Smooth muscle cell (in vitro differentiated cells): ENCODE data around the gene ABITRAM. TPM values are rescaled to one million over a fixed set of nuclear protein-coding genes. Genes with fewer than 3 reads are reported as not detected.
A peak's percentile ranks its signal among the peaks of the same experiment; 100 is the strongest.
"Not testable (repeated sequence)": the region's sequence is repeated elsewhere in the genome, so short reads cannot be mapped to it uniquely, and the experiment has no call there.

Source experiments
- DNase-seq: peaks from one replicate; lab custom pipeline; 2025; ENCODE audit not compliant: unreplicated experiment; lab: John Stamatoyannopoulos, UW
- H2AFZ ChIP-seq: fragments of 200-600 bp; sonication (generic); 2 replicates; pipeline ENCODE4 v1.6.0; 2016; ENCODE audit warnings: antibody characterized with exemption, low read depth, mild to moderate bottlenecking
- H3F3A ChIP-seq: fragments of 200-600 bp; sonication (generic); 2 replicates; pipeline ENCODE4 v1.6.0; 2017; ENCODE audit warnings: antibody characterized with exemption, low read depth
- H3K27ac ChIP-seq: fragments of 200-600 bp; sonication (generic); 2 replicates; pipeline ENCODE4 v1.5.1; 2016; ENCODE audit warnings: low read depth, mild to moderate bottlenecking
- H3K27me3 ChIP-seq: fragments of 200-600 bp; sonication (generic); 2 replicates; pipeline ENCODE4 v1.6.1; 2016; ENCODE audit warnings: low read depth, mild to moderate bottlenecking
- H3K36me3 ChIP-seq: fragments of 200-600 bp; sonication (generic); 2 replicates; pipeline ENCODE4 v1.5.1; 2016; ENCODE audit warnings: low read depth
- H3K4me1 ChIP-seq: fragments of 200-600 bp; sonication (generic); 2 replicates; pipeline ENCODE4 v1.5.1; 2016; ENCODE audit warnings: low read depth
- H3K4me2 ChIP-seq: fragments of 200-600 bp; sonication (generic); 2 replicates; pipeline ENCODE4 v1.6.0; 2016; ENCODE audit warnings: mild to moderate bottlenecking
- H3K4me3 ChIP-seq: fragments of 200-600 bp; sonication (generic); 2 replicates; pipeline ENCODE4 v1.5.1; 2016; ENCODE audit warnings: mild to moderate bottlenecking
- H3K79me2 ChIP-seq: fragments of 200-600 bp; sonication (generic); 2 replicates; pipeline ENCODE4 v1.6.0; 2016; ENCODE audit warnings: low read depth, mild to moderate bottlenecking
- H3K9ac ChIP-seq: fragments of 200-600 bp; sonication (generic); 2 replicates; pipeline ENCODE4 v1.6.0; 2016; ENCODE audit warnings: low read depth
- H3K9me3 ChIP-seq: fragments of 200-600 bp; sonication (generic); replicated peaks from 2 replicates; pipeline ENCODE4 v1.5.1; 2016; ENCODE audit warnings: low read depth
- H4K20me1 ChIP-seq: fragments of 200-600 bp; sonication (generic); 2 replicates; pipeline ENCODE4 v1.6.0; 2016; ENCODE audit warnings: low read depth
- CTCF ChIP-seq: fragments of 200-600 bp; sonication (generic); IDR thresholded peaks from 2 replicates; pipeline ENCODE4 v1.5.1; 2017; ENCODE audit warnings: borderline replicate concordance, mild to moderate bottlenecking, antibody characterized with exemption; ENCODE audit not compliant: insufficient read depth, poor library complexity, severe bottlenecking
- WGBS: methylation state at CpG from one replicate; pipeline ENCODE4 v1.1.7; 2016; ENCODE audit warnings: low lambda C conversion rate; 5-methylcytosine and 5-hydroxymethylcytosine counted together
- polyA plus RNA-seq: library from polyadenylated mRNA; unstranded; fragments of >200 nt; fragmentation: Nextera tagmentation; extraction: Ambion mirVana; gene quantifications from 2 replicates; pipeline ENCODE4 v1.2.1, GENCODE V29; 2016
- total RNA-seq: library from RNA; depleted of rRNA; stranded (reverse); fragments of >200 nt; gene quantifications from 2 replicates; pipeline ENCODE4 v1.2.3, GENCODE V29; 2014

ABITRAM gene
- total and polyA plus RNA-seq, 2 experiments from 2014 or later: 15.6 to 21.9 TPM

DNA sequence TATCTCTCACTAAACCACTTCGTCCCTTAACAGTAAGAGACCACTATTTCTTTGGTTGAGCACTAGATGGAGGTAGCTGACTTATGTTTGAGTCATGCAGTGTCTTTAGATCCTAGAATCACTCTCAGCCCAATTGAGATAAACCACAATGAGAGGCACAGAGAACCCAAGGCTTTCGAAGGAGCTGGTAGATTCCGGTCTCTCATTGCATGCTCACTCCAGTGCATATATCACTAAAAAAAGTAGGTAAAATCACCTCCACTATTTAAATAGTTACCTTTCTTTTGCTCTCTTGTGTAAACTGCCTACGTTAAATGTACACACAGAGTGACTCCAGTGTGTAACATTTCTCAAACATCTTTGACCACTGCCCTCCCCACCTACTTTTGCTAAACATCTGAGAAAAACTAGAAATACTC is 44.5 kb upstream of the ABITRAM start:
- no peak overlapping the region for H3K4me3 ChIP-seq
- H3K36me3 ChIP-seq: peaks cover 5% of the 10 kb centered on the region
- TF ChIP-seq CTCF: peak; percentile 21
- no peak overlapping the region for H3K4me2 ChIP-seq
- H3K27me3 ChIP-seq: no peaks in the 10 kb centered on the region
- no peaks in the 10 kb centered on the region for H3K9me3 ChIP-seq
- H3K79me2 ChIP-seq: no peaks in the 10 kb centered on the region
- H2AFZ ChIP-seq: no peak overlapping the region
- no peaks in the 10 kb centered on the region for H3F3A ChIP-seq
- WGBS: 76% methylated on average over 4 of the region's 4 CpGs
- H3K4me1 ChIP-seq: no peaks in the 10 kb centered on the region
- H3K27ac ChIP-seq: no peak overlapping the region
- DNase-seq: no peak
- H3K9ac ChIP-seq: no peak overlapping the region
- no peaks in the 10 kb centered on the region for H4K20me1 ChIP-seq

DNA sequence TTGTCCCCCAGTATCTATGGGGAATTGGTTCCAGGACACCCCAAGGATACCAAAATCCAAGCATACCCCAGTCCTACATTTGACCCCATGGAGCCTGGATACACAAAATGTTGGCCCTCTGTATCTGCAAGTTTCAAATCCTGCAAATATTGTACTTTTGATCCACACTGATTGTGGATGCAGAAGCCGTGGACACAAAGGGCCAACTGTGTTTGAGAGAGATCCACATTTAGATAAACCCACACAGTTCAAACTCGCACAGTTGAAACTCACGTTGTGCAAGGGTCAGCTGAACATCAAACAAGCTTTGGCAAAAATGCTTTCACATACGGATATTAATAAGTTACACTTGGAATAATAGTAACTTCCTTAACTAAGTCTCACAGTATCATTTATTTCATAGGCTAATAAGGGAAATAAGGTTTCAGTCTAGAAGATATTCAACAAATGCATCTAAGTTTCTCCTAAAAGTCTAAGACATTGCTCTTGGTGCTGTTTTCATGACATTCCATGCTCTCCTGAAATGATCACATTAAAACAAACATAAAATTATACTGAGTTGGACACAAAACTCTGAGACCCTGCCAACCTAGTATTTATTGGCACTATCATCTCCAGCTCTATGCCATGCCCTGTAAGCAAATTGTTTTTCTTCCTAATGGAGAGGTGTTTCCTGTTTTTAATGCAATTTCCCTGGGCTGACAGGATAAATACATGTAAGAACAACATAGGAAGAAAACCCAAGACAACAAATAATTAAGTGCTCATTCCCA is 39.8 kb upstream of the ABITRAM start:
- no peak for TF ChIP-seq CTCF
- Histone ChIP-seq H3K27ac (no peak overlapping the region), H3K4me1 (no peaks in the 10 kb centered on the region), H3K4me2 (no peak overlapping the region), H3K79me2 (no peaks in the 10 kb centered on the region), H3K4me3 (no peak overlapping the region), H3K36me3 (peaks cover 8% of the 10 kb centered on the region), H2AFZ (no peak overlapping the region), H3F3A (no peaks in the 10 kb centered on the region), H4K20me1 (no peaks in the 10 kb centered on the region), H3K27me3 (no peaks in the 10 kb centered on the region), H3K9me3 (no peaks in the 10 kb centered on the region), H3K9ac (no peak overlapping the region)
- WGBS: 97% methylated on average over 4 of the region's 4 CpGs
- no peak for DNase-seq

DNA sequence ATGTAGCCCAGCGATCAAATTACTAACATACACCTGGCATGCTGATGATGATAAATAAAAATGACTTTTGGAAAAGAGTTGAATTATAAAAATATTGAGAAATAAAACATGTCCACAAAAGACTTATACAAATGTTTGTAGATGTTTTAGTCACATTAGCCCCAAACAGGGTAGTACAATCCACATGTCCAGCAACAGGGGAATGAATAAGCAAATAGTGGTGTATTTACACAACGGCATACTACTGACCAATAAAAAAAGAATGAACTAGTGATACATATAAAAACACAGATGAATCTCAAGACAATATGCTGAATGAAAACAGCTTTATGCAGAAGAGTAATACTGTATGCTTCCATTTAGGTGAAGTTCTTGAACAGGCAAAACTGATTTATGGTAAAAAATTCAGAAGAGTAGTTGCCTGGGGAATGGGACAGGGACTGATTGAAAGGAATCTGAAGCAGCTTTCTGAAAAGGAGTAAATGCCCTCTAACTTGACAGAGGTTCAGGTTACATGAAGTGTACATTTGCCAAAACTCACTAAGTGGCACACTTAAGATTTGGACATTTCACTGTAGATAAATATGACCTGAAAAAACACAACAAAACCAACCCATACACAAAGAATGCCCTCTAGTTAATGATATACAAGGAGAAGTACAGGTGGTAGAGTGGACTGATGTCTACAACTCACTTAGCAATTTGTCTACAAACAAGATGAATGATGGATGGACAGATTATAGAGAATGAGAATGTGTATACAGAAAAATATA is 36.7 kb upstream of the ABITRAM start:
- TF ChIP-seq CTCF: no peak
- H3K4me3 ChIP-seq: no peak overlapping the region
- H3K4me1 ChIP-seq: no peaks in the 10 kb centered on the region
- H3K79me2 ChIP-seq: no peaks in the 10 kb centered on the region
- H3F3A ChIP-seq: no peaks in the 10 kb centered on the region
- H2AFZ ChIP-seq: no peak overlapping the region
- no peak overlapping the region for H3K4me2 ChIP-seq
- 100% methylated on average over 2 of the region's 2 CpGs for WGBS
- no peak overlapping the region for H3K9ac ChIP-seq
- H3K36me3 ChIP-seq: peaks cover 23% of the 10 kb centered on the region
- DNase-seq: no peak
- H3K9me3 ChIP-seq: no peaks in the 10 kb centered on the region
- no peaks in the 10 kb centered on the region for H4K20me1 ChIP-seq
- no peaks in the 10 kb centered on the region for H3K27me3 ChIP-seq
- H3K27ac ChIP-seq: no peak overlapping the region

DNA sequence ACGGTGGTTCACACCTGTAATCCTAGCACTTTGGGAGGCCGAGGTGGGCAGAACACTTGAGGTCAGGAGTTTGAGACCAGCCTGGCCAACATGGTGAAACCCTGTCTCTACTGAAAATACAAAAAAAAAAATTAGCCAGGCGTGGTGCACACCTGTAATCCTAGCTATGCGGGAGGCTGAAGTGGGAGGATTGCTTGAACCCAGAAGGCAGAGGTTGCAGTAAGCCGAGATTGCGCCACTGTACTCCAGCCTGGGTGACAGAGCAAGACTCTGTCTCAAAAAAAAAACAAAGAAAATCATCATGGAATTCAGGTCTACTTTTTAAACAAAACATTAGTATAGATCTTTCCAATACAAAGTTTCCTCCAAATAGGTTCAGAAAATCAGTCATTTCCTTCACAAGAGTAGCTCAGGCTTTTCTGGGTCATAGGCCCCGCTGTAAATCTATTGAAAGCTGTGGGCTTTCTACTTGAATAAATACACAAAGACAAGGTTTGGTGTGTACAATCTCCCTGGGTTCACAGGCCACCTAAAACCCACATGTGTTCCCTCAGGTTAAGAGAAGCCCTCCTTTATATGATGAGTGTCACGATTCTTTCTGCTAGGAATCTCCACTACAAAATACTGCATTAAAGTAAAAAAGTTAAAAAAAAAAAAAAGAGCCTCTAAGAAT is 35.0 kb upstream of the ABITRAM start:
- H3K4me3 ChIP-seq, H3K27me3 ChIP-seq, H3K4me1 ChIP-seq, H3K9me3 ChIP-seq, H3K4me2 ChIP-seq, DNase-seq, H3K27ac ChIP-seq, H2AFZ ChIP-seq, H3K9ac ChIP-seq, H4K20me1 ChIP-seq, H3F3A ChIP-seq, H3K79me2 ChIP-seq: not testable (repeated sequence)
- peaks cover 35% of the 10 kb centered on the region for H3K36me3 ChIP-seq
- 94% methylated on average over 8 of the region's 8 CpGs for WGBS
